Large intestine (tissue), 1 donor: ENCODE data around the gene MLLT6. TPM values are rescaled to one million over a fixed set of nuclear protein-coding genes. Genes with fewer than 3 reads are reported as not detected.

Experiments used
- polyA plus RNA-seq: library from polyadenylated mRNA; unstranded; fragments of 120-200 nt; gene quantifications from one replicate; pipeline ENCODE4 v1.2.1, GENCODE V29; 2013

Gene MLLT6
- polyA plus RNA-seq, 1 donor, result 98.2 TPM

Other genes starting within 250 kb of the MLLT6 start
- 7.6 TPM for gene SRCIN1, start 99.3 kb upstream of the MLLT6 start, polyA plus RNA-seq
- 0.57 TPM for gene EPOP, start 30.3 kb upstream of the MLLT6 start, polyA plus RNA-seq
- 47.7 TPM for gene CISD3, start 25.1 kb downstream of the MLLT6 start, polyA plus RNA-seq
- 27.7 TPM for gene PCGF2, start 43.1 kb downstream of the MLLT6 start, polyA plus RNA-seq
- 117 TPM for gene PSMB3, start 47.5 kb downstream of the MLLT6 start, polyA plus RNA-seq
- gene PIP4K2B, start 94.3 kb downstream of the MLLT6 start, polyA plus RNA-seq, result 33.4 TPM
- gene CWC25, start 120.0 kb downstream of the MLLT6 start, polyA plus RNA-seq, result 20.1 TPM
- gene RPL23, start 148.4 kb downstream of the MLLT6 start, polyA plus RNA-seq, result 2,763 TPM
- 244 TPM for gene LASP1, start 164.8 kb downstream of the MLLT6 start, polyA plus RNA-seq